ENCODE measurements around the gene GALNT1. TPM values are rescaled to one million over a fixed set of nuclear protein-coding genes. Genes with fewer than 3 reads are reported as not detected.

Gene GALNT1
- total and polyA plus RNA-seq, 9 of the 15 experiments (the other 6 are each of a cell fraction or from before 2014, with no cell fraction given), result 14.4 to 54.1 (median 36.6) TPM

DNA sequence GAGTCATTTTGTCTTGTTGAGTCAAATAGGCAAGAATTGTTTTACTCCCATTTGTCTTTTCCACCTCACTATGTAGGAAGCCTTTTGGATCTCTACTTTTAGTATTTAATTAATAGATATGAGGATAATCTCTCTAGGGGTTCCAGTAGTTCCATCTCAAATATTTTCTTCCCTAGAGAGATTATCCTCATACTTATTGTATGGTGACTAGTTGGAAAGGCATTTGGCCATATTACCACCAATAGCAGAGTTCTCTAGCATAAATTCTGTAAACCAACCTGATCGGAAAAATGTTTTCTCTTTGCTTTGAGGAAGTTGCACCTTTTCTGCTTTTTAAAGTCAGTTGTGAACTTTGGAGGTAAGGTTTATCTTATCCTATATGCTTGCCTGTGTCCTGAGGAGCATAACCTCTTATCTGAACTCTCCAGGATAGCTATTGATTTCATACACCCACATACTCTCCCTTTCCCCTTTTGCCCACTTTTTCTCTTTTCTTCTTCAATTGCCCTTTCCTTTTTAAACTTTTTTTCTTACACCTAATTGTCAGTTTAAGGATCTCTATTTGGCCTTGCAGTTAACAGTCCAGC lies 100.8 kb downstream of the GALNT1 start (continued):
- TF ChIP-seq MTA2 (IDR thresholded peaks at IDR 0.05; ENCODE audit: low read depth) (peak; percentile 83), ARHGAP35 (IDR thresholded peaks at IDR 0.05; ENCODE audit: partially characterized antibody) (no peak), GATAD2B (IDR thresholded peaks at IDR 0.05; ENCODE audit: borderline replicate concordance) (peak; percentile 42; the same call in 1 of the 2 replicates), U2AF1 (optimal IDR thresholded peaks at IDR 0.05; ENCODE audit: low read depth, low read length) (no peak), SIX5 (IDR thresholded peaks at IDR 0.05; ENCODE audit: borderline replicate concordance in 1 of 2, insufficient read depth in 1 of 2, low read depth in 1 of 2, low read length in 2 of 2) (no peak), ADNP (tag; IDR thresholded peaks at IDR 0.05) (0 out of 2 replicates have a peak, but pooled peaks have one; percentile 44), TRIM24 (IDR thresholded peaks at IDR 0.05) (peak; percentile 72 to 80; a peak in 3 of 4 replicates), SMARCB1 (IDR thresholded peaks at IDR 0.05; ENCODE audit: insufficient read length, low read depth) (peak; percentile 96), ZNF444 (CRISPR knock-in tag; IDR thresholded peaks at IDR 0.05) (no peak), HDAC6 (IDR thresholded peaks at IDR 0.05; ENCODE audit: low read depth, low read length) (no peak), HES1 (IDR thresholded peaks at IDR 0.05; ENCODE audit: low read depth) (0 out of 2 replicates have a peak, but pooled peaks have one; percentile 14), ZNF584 (CRISPR knock-in tag; IDR thresholded peaks at IDR 0.05; ENCODE audit: low read depth) (no peak), KLF16 (IDR thresholded peaks at IDR 0.05) (peak; percentile 63; the same call in 1 of the 2 replicates), HSF4 (CRISPR knock-in tag; IDR thresholded peaks at IDR 0.05; ENCODE audit: borderline replicate concordance) (no peak), SNRNP70 (optimal IDR thresholded peaks at IDR 0.05; ENCODE audit: low read depth, low read length) (no peak), NCOA2 (IDR thresholded peaks at IDR 0.05; ENCODE audit: partially characterized antibody in 2 of 2) (peak in 1 of 2 experiments; percentile 52), NCOA1 (IDR thresholded peaks at IDR 0.05; ENCODE audit: low read depth) (0 out of 2 replicates have a peak, but pooled peaks have one; percentile 51)

Measured in K562 (cell line).